Sigmoid colon (tissue), 7 donors: ENCODE results near the gene R3HDM4. TPM values are rescaled to one million over a fixed set of nuclear protein-coding genes. Genes with fewer than 3 reads are reported as not detected.
A peak's percentile ranks its signal among the peaks of the same experiment; 100 is the strongest.
"Not testable (repeated sequence)": the region's sequence is repeated elsewhere in the genome, so short reads cannot be mapped to it uniquely, and the experiment has no call there.

ENCODE experiments used
- DNase-seq: peaks from one replicate; pipeline ENCODE4 v3.0.0-alpha.2; 2019
- H3K27ac ChIP-seq, 4 donors: fragments of 200-600 bp; sonication (generic); one replicate each; pipeline ENCODE4 v1.5.1; 2016 to 2019; ENCODE audit warnings: mild to moderate bottlenecking in 1 of 4
- H3K27me3 ChIP-seq, 3 donors: fragments of 200-600 bp; sonication (generic); one replicate each; pipeline ENCODE4 v1.5.1; 2019; ENCODE audit warnings: mild to moderate bottlenecking in 1 of 3
- H3K36me3 ChIP-seq, 4 donors: fragments of 200-600 bp; sonication (generic); one replicate each; pipeline ENCODE4 v1.5.1; 2016 to 2019
- H3K4me1 ChIP-seq, 4 donors: fragments of 200-600 bp; sonication (generic); one replicate each; pipeline ENCODE4 v1.5.1; 2017 to 2019
- H3K4me3 ChIP-seq, 4 donors: fragments of 200-600 bp; sonication (generic); one replicate each; pipeline ENCODE4 v1.5.1; 2017 to 2019; ENCODE audit warnings: mild to moderate bottlenecking in 2 of 4, moderate library complexity in 1 of 4
- H3K9me3 ChIP-seq, 4 donors: fragments of 200-600 bp in 3 of 4; sonication (generic) in 3 of 4; one replicate each; pipeline versions ENCODE4 v1.5.1 to v1.6.1; 2013 to 2019
- CTCF ChIP-seq, 4 experiments: fragments of 450-650 bp in 3 of 4; fragments of 200-600 bp in 1 of 4; IDR thresholded peaks; one replicate each; pipeline ENCODE4 v1.5.1; 2016 to 2019; ENCODE audit warnings: antibody characterized with exemption in 4 of 4, mild to moderate bottlenecking in 3 of 4, moderate library complexity in 2 of 4
- EP300 ChIP-seq, 4 donors: sonication (generic); formaldehyde crosslinking; IDR thresholded peaks; one replicate each; pipeline ENCODE4 v1.6.1; 2017; ENCODE audit warnings: antibody characterized with exemption in 4 of 4
- POLR2A ChIP-seq, 2 donors: fragments of 450-650 bp; IDR thresholded peaks; one replicate each; pipeline ENCODE4 v1.6.1; 2016; ENCODE audit warnings: antibody characterized with exemption in 2 of 2, mild to moderate bottlenecking in 2 of 2, moderate library complexity in 2 of 2
- POLR2AphosphoS5 ChIP-seq, 4 donors: sonication (generic); formaldehyde crosslinking; IDR thresholded peaks; one replicate each; pipeline ENCODE4 v1.6.1; 2017; ENCODE audit warnings: antibody characterized with exemption in 4 of 4
- WGBS, 2 donors: extraction: QIAGEN DNeasy Blood & Tissue Kit; methylation state at CpG; one replicate each; pipeline ENCODE4 v1.1.7; 2013; 5-methylcytosine and 5-hydroxymethylcytosine counted together
- intact Hi-C: fragments of 100-400 bp; cut with DNase I; formaldehyde crosslinking; loops from one replicate; pipeline ENCODE4 v1.15.1; 2023
- polyA plus RNA-seq, 3 donors: library from polyadenylated mRNA; stranded (reverse); fragments of 200-250 nt; gene quantifications; one replicate each; pipeline ENCODE4 v1.2.3, GENCODE V29; 2013
- total RNA-seq, 4 donors: library from RNA; depleted of rRNA; stranded (reverse); fragments of >200 nt; gene quantifications; one replicate each; pipeline ENCODE4 v1.1.0, GENCODE V29; 2016
- donor health status: healthy with polysubstance abuse.
- donor health status: Bipolar disorder and iron deficiency.
- donor health status: healthy.

Gene R3HDM4
- total and polyA plus RNA-seq, 7 donors: 21.4 to 85.3 (median 30.5) TPM

- intact Hi-C loops: no loop called here
- no peaks in the 10 kb centered on the region for H3K27me3 ChIP-seq
- H3K36me3 ChIP-seq: peaks cover 0 to 24% (median 10%) of the 10 kb centered on the region in 4 donors
- TF ChIP-seq POLR2AphosphoS5 (IDR thresholded peaks at IDR 0.05) (no peak), EP300 (IDR thresholded peaks at IDR 0.05) (no peak), POLR2A (IDR thresholded peaks at IDR 0.05) (no peak), CTCF (IDR thresholded peaks at IDR 0.05) (no peak)
- 96 to 97% methylated on average over 10 of the region's 10 CpGs for WGBS, 2 donors
- peaks cover 0 to 15% (median 11%) of the 10 kb centered on the region in 4 donors for H3K4me1 ChIP-seq
- no peak overlapping the region for H3K4me3 ChIP-seq
- H3K27ac ChIP-seq: no peak overlapping the region
- no peaks in the 10 kb centered on the region for H3K9me3 ChIP-seq
- DNase-seq: no peak
These were observed 16.6 kb downstream of the R3HDM4 start for GRCh38 chr19:896434-896833.

GRCh38 chr19:892894-893689, 19.9 kb downstream of the R3HDM4 start, which contains the start of the genes MED16 and RNU6-9:
MED16 (minus strand) TSS chr19:893187; CDS start chr19:891131, 2,056 bp downstream.
RNU6-9 (plus strand) TSS chr19:893484.
- TF ChIP-seq EP300 (IDR thresholded peaks at IDR 0.05) (no peak), POLR2A (IDR thresholded peaks at IDR 0.05) (peak in 1 of 2 donors; percentile 44), CTCF (IDR thresholded peaks at IDR 0.05) (no peak), POLR2AphosphoS5 (IDR thresholded peaks at IDR 0.05) (peak; percentile 47 to 70 (median 65))
- peak; percentile 97 for DNase-seq
- intact Hi-C loops: no loop called here
- H3K9me3 ChIP-seq: no peaks in the 10 kb centered on the region
- peaks cover 0 to 22% (median 18%) of the 10 kb centered on the region in 4 donors for H3K4me1 ChIP-seq
- 1% methylated on average over 69 of the region's 69 CpGs for WGBS, 2 donors
- peak within 1 kb of the TSS; percentile 76 to 96 (median 78) for H3K4me3 ChIP-seq
- H3K27ac ChIP-seq: peak within 1 kb of the TSS; percentile 89 to 92 (median 90)
- no peaks in the 10 kb centered on the region for H3K27me3 ChIP-seq
- H3K36me3 ChIP-seq: peaks cover 0 to 30% (median 8%) of the 10 kb centered on the region in 4 donors

- Histone ChIP-seq H3K9me3 (no peaks in the 10 kb centered on the region), H3K27ac (peak overlapping the region; percentile 89 to 92 (median 90)), H3K4me1 (peaks cover 0 to 22% (median 18%) of the 10 kb centered on the region in 4 donors), H3K36me3 (peaks cover 0 to 36% (median 8%) of the 10 kb centered on the region in 4 donors), H3K4me3 (peak overlapping the region; percentile 76 to 96 (median 78)), H3K27me3 (no peaks in the 10 kb centered on the region)
- TF ChIP-seq EP300 (IDR thresholded peaks at IDR 0.05) (no peak), POLR2AphosphoS5 (IDR thresholded peaks at IDR 0.05) (no peak), CTCF (IDR thresholded peaks at IDR 0.05) (no peak), POLR2A (IDR thresholded peaks at IDR 0.05) (no peak)
- intact Hi-C loops: no loop called here
- 2 to 6% methylated on average over 27 of the region's 27 CpGs for WGBS, 2 donors
- DNase-seq: no peak
These were observed 20.7 kb downstream of the R3HDM4 start for GRCh38 chr19:892243-892893.

GRCh38 chr19:891421-892200, 21.4 kb downstream of the R3HDM4 start:
- H3K4me3 ChIP-seq: peak overlapping the region; percentile 76 to 96 (median 78)
- H3K27me3 ChIP-seq, DNase-seq, H3K9me3 ChIP-seq, intact Hi-C loops: not testable (repeated sequence)
- WGBS, 2 donors: 14 to 43% methylated on average over 50 of the region's 50 CpGs
- peaks cover 0 to 22% (median 18%) of the 10 kb centered on the region in 4 donors for H3K4me1 ChIP-seq
- H3K36me3 ChIP-seq: peaks cover 0 to 32% (median 8%) of the 10 kb centered on the region in 4 donors
- H3K27ac ChIP-seq: peak overlapping the region; percentile 89 to 92 (median 90)
